GM18499 (cell line): ENCODE data around the gene STON2.
"Not testable (repeated sequence)": the region's sequence is repeated elsewhere in the genome, so short reads cannot be mapped to it uniquely, and the experiment has no call there.

Experiments used
- ATAC-seq: cut with Tn5 transposase; IDR thresholded peaks from one replicate; pipeline ENCODE4 v1.9.1; 2021; ENCODE audit warnings: moderate number of reproducible peaks; ENCODE audit not compliant: insufficient read depth, unreplicated experiment

STON2 gene

GRCh38 chr14:81385419-81385818 is 14.7 kb downstream of the STON2 start:
- ATAC-seq = no peak

GRCh38 chr14:81384900-81385299 is 15.2 kb downstream of the STON2 start:
- ATAC-seq = no peak

- no peak for ATAC-seq
Measured at GRCh38 chr14:81382517-81383225, 17.5 kb downstream of the STON2 start.

GRCh38 chr14:81380009-81380408 is 20.1 kb downstream of the STON2 start:
- ATAC-seq = not testable (repeated sequence)

GRCh38 chr14:81371802-81372201 is 28.3 kb downstream of the STON2 start:
- ATAC-seq = no peak

- ATAC-seq = no peak
Measured at GRCh38 chr14:81367563-81367962, 32.6 kb downstream of the STON2 start.

GRCh38 chr14:81366884-81367283 is 33.2 kb downstream of the STON2 start:
- no peak for ATAC-seq

GRCh38 chr14:81366214-81366613 is 33.9 kb downstream of the STON2 start:
- no peak for ATAC-seq

- no peak for ATAC-seq
Measured at GRCh38 chr14:81363746-81364378, 36.3 kb downstream of the STON2 start.

GRCh38 chr14:81353691-81354323 is 46.3 kb downstream of the STON2 start:
- ATAC-seq = no peak

GRCh38 chr14:81352413-81352812 is 47.7 kb downstream of the STON2 start:
- ATAC-seq = no peak

GRCh38 chr14:81351205-81351604 is 48.9 kb downstream of the STON2 start:
- no peak for ATAC-seq

- ATAC-seq = no peak
Measured at GRCh38 chr14:81350344-81351130, 49.6 kb downstream of the STON2 start.

- ATAC-seq = no peak
Measured at GRCh38 chr14:81348061-81348460, 52.1 kb downstream of the STON2 start.

- ATAC-seq = no peak
Measured at GRCh38 chr14:81345781-81346180, 54.3 kb downstream of the STON2 start.

- ATAC-seq = no peak
Measured at GRCh38 chr14:81344481-81345160, 55.5 kb downstream of the STON2 start.

GRCh38 chr14:81343701-81344100 is 56.4 kb downstream of the STON2 start:
- ATAC-seq = no peak

GRCh38 chr14:81342850-81343580 is 57.1 kb downstream of the STON2 start:
- no peak for ATAC-seq

- ATAC-seq = no peak
Measured at GRCh38 chr14:81341781-81342180, 58.3 kb downstream of the STON2 start.

GRCh38 chr14:81341370-81341769 is 58.8 kb downstream of the STON2 start:
- ATAC-seq = no peak
